ENCODE results near the gene NPR2.

Gene NPR2

GRCh38 chr9:35798658-35799374 is 7.4 kb downstream of the NPR2 start:
- no peaks in the 10 kb centered on the region for H3K9me3 ChIP-seq
- in situ Hi-C loops (cut with MboI; ENCODE audit: low sequenced_read_pairs): no loop called here
- no peaks in the 10 kb centered on the region for H3K27me3 ChIP-seq (ENCODE audit: low read depth)
- no peaks in the 10 kb centered on the region for H3K4me1 ChIP-seq
- H3K4me3 ChIP-seq: no peak overlapping the region
- no peak for DNase-seq (ENCODE audit: low spot score in 2 of 2)
- H3K36me3 ChIP-seq (replicated peaks): peaks cover 10% of the 10 kb centered on the region

- H3K9me3 ChIP-seq: no peaks in the 10 kb centered on the region
- peaks cover 10% of the 10 kb centered on the region for H3K36me3 ChIP-seq (replicated peaks)
- DNase-seq (ENCODE audit: low spot score in 2 of 2): no peak
- no peak overlapping the region for H3K4me3 ChIP-seq
- in situ Hi-C loops (cut with MboI; ENCODE audit: low sequenced_read_pairs): no loop called here
- no peaks in the 10 kb centered on the region for H3K27me3 ChIP-seq (ENCODE audit: low read depth)
- no peaks in the 10 kb centered on the region for H3K4me1 ChIP-seq
These were observed 9.1 kb downstream of the NPR2 start for GRCh38 chr9:35800530-35800929.

GRCh38 chr9:35801328-35802128 is 10.1 kb downstream of the NPR2 start:
- no peak for DNase-seq (ENCODE audit: low spot score in 2 of 2)
- H3K4me1 ChIP-seq: no peaks in the 10 kb centered on the region
- H3K9me3 ChIP-seq: no peaks in the 10 kb centered on the region
- in situ Hi-C loops (cut with MboI; ENCODE audit: low sequenced_read_pairs): no loop called here
- no peak overlapping the region for H3K4me3 ChIP-seq
- no peaks in the 10 kb centered on the region for H3K27me3 ChIP-seq (ENCODE audit: low read depth)
- H3K36me3 ChIP-seq (replicated peaks): peaks cover 19% of the 10 kb centered on the region

- Histone ChIP-seq H3K36me3 (replicated peaks) (peaks cover 33% of the 10 kb centered on the region), H3K9me3 (no peaks in the 10 kb centered on the region), H3K27me3 (ENCODE audit: low read depth) (no peaks in the 10 kb centered on the region), H3K4me1 (no peaks in the 10 kb centered on the region), H3K4me3 (no peak overlapping the region)
- in situ Hi-C loops (cut with MboI; ENCODE audit: low sequenced_read_pairs): no loop called here
- no peak for DNase-seq (ENCODE audit: low spot score in 2 of 2)
These were observed 14.7 kb downstream of the NPR2 start for GRCh38 chr9:35806101-35806500.

- Histone ChIP-seq H3K36me3 (replicated peaks) (peaks cover 22% of the 10 kb centered on the region), H3K4me1 (peaks cover 8% of the 10 kb centered on the region), H3K4me3 (no peak overlapping the region), H3K9me3 (no peaks in the 10 kb centered on the region), H3K27me3 (ENCODE audit: low read depth) (no peaks in the 10 kb centered on the region)
- in situ Hi-C loops (cut with MboI; ENCODE audit: low sequenced_read_pairs): no loop called here
- no peak for DNase-seq (ENCODE audit: low spot score in 2 of 2)
These were observed 17.0 kb downstream of the NPR2 start for GRCh38 chr9:35808433-35808832.

- Histone ChIP-seq H3K4me3 (no peak overlapping the region), H3K4me1 (peaks cover 15% of the 10 kb centered on the region), H3K27me3 (ENCODE audit: low read depth) (no peaks in the 10 kb centered on the region), H3K9me3 (no peaks in the 10 kb centered on the region), H3K36me3 (replicated peaks) (peaks cover 22% of the 10 kb centered on the region)
- in situ Hi-C loops (cut with MboI; ENCODE audit: low sequenced_read_pairs): no loop called here
- DNase-seq (ENCODE audit: low spot score in 2 of 2): no peak
These were observed 18.7 kb downstream of the NPR2 start for GRCh38 chr9:35810122-35810521.

GRCh38 chr9:35811381-35812024 is 20.1 kb downstream of the NPR2 start:
- DNase-seq (ENCODE audit: low spot score in 2 of 2): no peak
- Histone ChIP-seq H3K4me1 (peaks cover 15% of the 10 kb centered on the region), H3K27me3 (ENCODE audit: low read depth) (no peaks in the 10 kb centered on the region), H3K4me3 (peak overlapping the region; percentile 24), H3K9me3 (no peaks in the 10 kb centered on the region), H3K36me3 (replicated peaks) (peaks cover 14% of the 10 kb centered on the region)
- in situ Hi-C loops (cut with MboI; ENCODE audit: low sequenced_read_pairs): no loop called here

- peak; percentile 96 for DNase-seq (ENCODE audit: low spot score in 2 of 2)
- Histone ChIP-seq H3K9me3 (no peaks in the 10 kb centered on the region), H3K4me3 (peak within 1 kb of the TSS; percentile 24), H3K4me1 (peaks cover 15% of the 10 kb centered on the region), H3K27me3 (ENCODE audit: low read depth) (no peaks in the 10 kb centered on the region), H3K36me3 (replicated peaks) (peaks cover 11% of the 10 kb centered on the region)
- in situ Hi-C loops (cut with MboI; ENCODE audit: low sequenced_read_pairs): no loop called here
These were observed 20.7 kb downstream of the NPR2 start, which contains the start of gene SPAG8 for GRCh38 chr9:35812025-35812602. Gene SPAG8, minus strand, starts transcription at chr9:35812262. Its CDS starts 115 bp downstream, at chr9:35812147.

GRCh38 chr9:35813434-35814105 is 22.2 kb downstream of the NPR2 start:
- Histone ChIP-seq H3K4me3 (peak overlapping the region; percentile 61), H3K27me3 (ENCODE audit: low read depth) (no peaks in the 10 kb centered on the region), H3K36me3 (replicated peaks) (peaks cover 11% of the 10 kb centered on the region), H3K9me3 (no peaks in the 10 kb centered on the region), H3K4me1 (peaks cover 15% of the 10 kb centered on the region)
- DNase-seq (ENCODE audit: low spot score in 2 of 2): peak; percentile 34 to 45
- in situ Hi-C loops (cut with MboI; ENCODE audit: low sequenced_read_pairs): no loop called here

GRCh38 chr9:35814106-35814840 is 22.9 kb downstream of the NPR2 start:
- DNase-seq (ENCODE audit: low spot score in 2 of 2): peak; percentile 50 to 64
- in situ Hi-C loops (cut with MboI; ENCODE audit: low sequenced_read_pairs): no loop called here
- no peaks in the 10 kb centered on the region for H3K9me3 ChIP-seq
- peak overlapping the region; percentile 61 for H3K4me3 ChIP-seq
- H3K36me3 ChIP-seq (replicated peaks): peaks cover 5% of the 10 kb centered on the region
- no peaks in the 10 kb centered on the region for H3K27me3 ChIP-seq (ENCODE audit: low read depth)
- peaks cover 15% of the 10 kb centered on the region for H3K4me1 ChIP-seq

- peaks cover under 1% of the 10 kb centered on the region for H3K36me3 ChIP-seq (replicated peaks)
- H3K4me1 ChIP-seq: peaks cover 15% of the 10 kb centered on the region
- H3K9me3 ChIP-seq: no peaks in the 10 kb centered on the region
- DNase-seq (ENCODE audit: low spot score in 2 of 2): peak; percentile 99 to 100
- in situ Hi-C loops (cut with MboI; ENCODE audit: low sequenced_read_pairs): no loop called here
- H3K27me3 ChIP-seq (ENCODE audit: low read depth): no peaks in the 10 kb centered on the region
- peak within 1 kb of the TSS; percentile 61 for H3K4me3 ChIP-seq
These were observed 23.6 kb downstream of the NPR2 start, which contains the start of gene HINT2 for GRCh38 chr9:35814841-35815543. Gene HINT2, minus strand, starts transcription at chr9:35815042. Its CDS starts 63 bp downstream, at chr9:35814979.

- no peak overlapping the region for H3K4me3 ChIP-seq
- peak in 1 of 2 experiments; percentile 36 for DNase-seq (ENCODE audit: low spot score in 2 of 2)
- H3K4me1 ChIP-seq: peaks cover 14% of the 10 kb centered on the region
- H3K9me3 ChIP-seq: no peaks in the 10 kb centered on the region
- H3K36me3 ChIP-seq (replicated peaks): no peaks in the 10 kb centered on the region; the same call in 1 of the 2 replicates
- no peaks in the 10 kb centered on the region for H3K27me3 ChIP-seq (ENCODE audit: low read depth)
- in situ Hi-C loops (cut with MboI; ENCODE audit: low sequenced_read_pairs): no loop called here
These were observed 25.3 kb downstream of the NPR2 start for GRCh38 chr9:35816708-35817107.

Measured in HAP-1 (cell line).